ENCODE results near the gene CACNB1. TPM values are rescaled to one million over a fixed set of nuclear protein-coding genes. Genes with fewer than 3 reads are reported as not detected.
"Not testable (repeated sequence)": the region's sequence is repeated elsewhere in the genome, so short reads cannot be mapped to it uniquely, and the experiment has no call there.

CACNB1 gene
- polyA plus RNA-seq, 3 donors = 6.4 to 8.2 (median 7.6) TPM

- DNase-seq (ENCODE audit: low read depth in 3 of 3, low spot score in 2 of 3) = no peak
These were observed 20.2 kb downstream of the CACNB1 start for GRCh38 chr17:39177256-39177655.

GRCh38 chr17:39175695-39176093 is 21.8 kb downstream of the CACNB1 start:
- DNase-seq (ENCODE audit: low read depth in 3 of 3, low spot score in 2 of 3) = no peak

GRCh38 chr17:39174920-39175694 is 22.4 kb downstream of the CACNB1 start:
- DNase-seq (ENCODE audit: low read depth in 3 of 3, low spot score in 2 of 3) = no peak

- no peak for DNase-seq (ENCODE audit: low read depth in 3 of 3, low spot score in 2 of 3)
These were observed 23.8 kb downstream of the CACNB1 start for GRCh38 chr17:39173526-39174274.

GRCh38 chr17:39173080-39173479 is 24.4 kb downstream of the CACNB1 start:
- DNase-seq (ENCODE audit: low read depth in 3 of 3, low spot score in 2 of 3) = no peak

GRCh38 chr17:39171933-39172332 is 25.5 kb downstream of the CACNB1 start:
- no peak for DNase-seq (ENCODE audit: low read depth in 3 of 3, low spot score in 2 of 3)

GRCh38 chr17:39170558-39170957 is 26.9 kb downstream of the CACNB1 start:
- DNase-seq (ENCODE audit: low read depth in 3 of 3, low spot score in 2 of 3) = no peak

GRCh38 chr17:39170109-39170508 is 27.4 kb downstream of the CACNB1 start:
- DNase-seq (ENCODE audit: low read depth in 3 of 3, low spot score in 2 of 3) = no peak

- no peak for DNase-seq (ENCODE audit: low read depth in 3 of 3, low spot score in 2 of 3)
These were observed 28.0 kb downstream of the CACNB1 start for GRCh38 chr17:39169518-39169917.

GRCh38 chr17:39169101-39169500 is 28.4 kb downstream of the CACNB1 start:
- no peak for DNase-seq (ENCODE audit: low read depth in 3 of 3, low spot score in 2 of 3)

GRCh38 chr17:39168503-39168902 is 29.0 kb downstream of the CACNB1 start:
- DNase-seq (ENCODE audit: low read depth in 3 of 3, low spot score in 2 of 3) = not testable (repeated sequence)

- DNase-seq (ENCODE audit: low read depth in 3 of 3, low spot score in 2 of 3) = no peak
These were observed 30.0 kb downstream of the CACNB1 start for GRCh38 chr17:39167476-39167875.

- no peak for DNase-seq (ENCODE audit: low read depth in 3 of 3, low spot score in 2 of 3)
These were observed 30.8 kb downstream of the CACNB1 start for GRCh38 chr17:39166437-39167335.

- no peak for DNase-seq (ENCODE audit: low read depth in 3 of 3, low spot score in 2 of 3)
These were observed 31.6 kb downstream of the CACNB1 start, which contains the start of gene ARL5C for GRCh38 chr17:39165841-39166349. Gene ARL5C, minus strand, starts transcription at chr17:39166161. Its CDS starts 401 bp downstream, at chr17:39165760.

- DNase-seq (ENCODE audit: low read depth in 3 of 3, low spot score in 2 of 3) = no peak
These were observed 32.2 kb downstream of the CACNB1 start for GRCh38 chr17:39165178-39165840.

- peak; percentile 71 to 82 (median 74) for DNase-seq (ENCODE audit: low read depth in 3 of 3, low spot score in 2 of 3)
These were observed 32.8 kb downstream of the CACNB1 start for GRCh38 chr17:39164675-39165143.

GRCh38 chr17:39161962-39162361 is 35.5 kb downstream of the CACNB1 start:
- DNase-seq (ENCODE audit: low read depth in 3 of 3, low spot score in 2 of 3) = no peak

GRCh38 chr17:39158623-39159022 is 38.8 kb downstream of the CACNB1 start:
- DNase-seq (ENCODE audit: low read depth in 3 of 3, low spot score in 2 of 3) = no peak

- no peak for DNase-seq (ENCODE audit: low read depth in 3 of 3, low spot score in 2 of 3)
These were observed 41.0 kb downstream of the CACNB1 start for GRCh38 chr17:39156491-39156890.

GRCh38 chr17:39155654-39156053 is 41.8 kb downstream of the CACNB1 start:
- no peak for DNase-seq (ENCODE audit: low read depth in 3 of 3, low spot score in 2 of 3)
